PFSK-1 (cell line): ENCODE measurements around the gene CEMIP2.

ENCODE experiments used
- FOXP2 ChIP-seq: optimal IDR thresholded peaks from 2 replicates; pipeline ENCODE3; 2011; ENCODE audit warnings: borderline replicate concordance, control low read depth, inconsistent platforms; ENCODE audit not compliant: insufficient read depth; ENCODE audit errors: extremely low read length, extremely low read depth
- POLR2AphosphoS5 ChIP-seq: IDR thresholded peaks from 2 replicates; pipeline ENCODE4 v1.6.1; 2012; ENCODE audit warnings: low read depth, mild to moderate bottlenecking, control low read depth, low read length, moderate library complexity
- SIN3A ChIP-seq: IDR thresholded peaks from 2 replicates; pipeline ENCODE4 v1.6.1; 2012; ENCODE audit warnings: mild to moderate bottlenecking, low read length, moderate library complexity, borderline replicate concordance; ENCODE audit not compliant: insufficient read depth
- TAF1 ChIP-seq: IDR thresholded peaks from 2 replicates; pipeline ENCODE4 v1.6.1; 2012; ENCODE audit warnings: low read length, control low read depth, borderline replicate concordance; ENCODE audit not compliant: insufficient read depth
- TF ChIP-seq, protein P1 (sequence below), 2 experiments: IDR thresholded peaks; 2 replicates each; pipeline versions ENCODE4 v1.6.1 to v1.8.0; 2011 to 2012; ENCODE audit warnings: low read depth in 2 of 2, low read length in 2 of 2, control low read depth in 1 of 2, inconsistent platforms in 1 of 2, mild to moderate bottlenecking in 1 of 2, moderate library complexity in 1 of 2; ENCODE audit not compliant: insufficient read depth in 1 of 2

The CEMIP2 gene

DNA sequence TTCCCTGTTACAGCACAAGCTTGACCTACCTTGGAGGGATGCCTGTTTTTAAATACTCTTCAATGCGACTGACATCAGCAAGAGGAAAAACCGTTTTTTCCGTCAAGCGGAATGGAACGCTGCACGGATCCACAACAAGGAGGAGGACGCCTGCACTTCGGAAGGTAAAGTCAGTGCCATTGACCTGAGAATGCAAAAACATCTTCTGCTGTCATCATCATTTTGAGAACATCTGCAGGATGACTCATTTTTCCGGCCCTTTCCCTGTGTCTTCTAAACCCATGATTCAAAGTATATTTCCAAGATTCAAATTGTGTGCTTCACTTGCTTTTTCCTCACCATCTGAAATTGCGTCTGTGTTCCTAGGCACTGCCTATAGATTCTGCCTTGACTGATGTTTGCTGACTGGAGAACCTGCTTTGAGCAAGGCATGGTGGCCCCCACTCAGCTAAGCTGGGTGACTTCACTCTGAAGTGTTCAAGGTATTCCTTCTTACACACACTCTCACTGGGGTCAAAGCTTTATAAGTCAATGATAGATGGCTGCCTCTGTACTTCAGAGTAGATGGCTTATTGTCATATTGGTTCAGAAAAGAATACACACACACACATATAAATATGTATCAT is 78.1 kb downstream of the CEMIP2 start:
- no peak for TF ChIP-seq POLR2AphosphoS5
- no peak for TF ChIP-seq TAF1
- no peak for TF ChIP-seq SIN3A
- TF ChIP-seq, protein P1, sequence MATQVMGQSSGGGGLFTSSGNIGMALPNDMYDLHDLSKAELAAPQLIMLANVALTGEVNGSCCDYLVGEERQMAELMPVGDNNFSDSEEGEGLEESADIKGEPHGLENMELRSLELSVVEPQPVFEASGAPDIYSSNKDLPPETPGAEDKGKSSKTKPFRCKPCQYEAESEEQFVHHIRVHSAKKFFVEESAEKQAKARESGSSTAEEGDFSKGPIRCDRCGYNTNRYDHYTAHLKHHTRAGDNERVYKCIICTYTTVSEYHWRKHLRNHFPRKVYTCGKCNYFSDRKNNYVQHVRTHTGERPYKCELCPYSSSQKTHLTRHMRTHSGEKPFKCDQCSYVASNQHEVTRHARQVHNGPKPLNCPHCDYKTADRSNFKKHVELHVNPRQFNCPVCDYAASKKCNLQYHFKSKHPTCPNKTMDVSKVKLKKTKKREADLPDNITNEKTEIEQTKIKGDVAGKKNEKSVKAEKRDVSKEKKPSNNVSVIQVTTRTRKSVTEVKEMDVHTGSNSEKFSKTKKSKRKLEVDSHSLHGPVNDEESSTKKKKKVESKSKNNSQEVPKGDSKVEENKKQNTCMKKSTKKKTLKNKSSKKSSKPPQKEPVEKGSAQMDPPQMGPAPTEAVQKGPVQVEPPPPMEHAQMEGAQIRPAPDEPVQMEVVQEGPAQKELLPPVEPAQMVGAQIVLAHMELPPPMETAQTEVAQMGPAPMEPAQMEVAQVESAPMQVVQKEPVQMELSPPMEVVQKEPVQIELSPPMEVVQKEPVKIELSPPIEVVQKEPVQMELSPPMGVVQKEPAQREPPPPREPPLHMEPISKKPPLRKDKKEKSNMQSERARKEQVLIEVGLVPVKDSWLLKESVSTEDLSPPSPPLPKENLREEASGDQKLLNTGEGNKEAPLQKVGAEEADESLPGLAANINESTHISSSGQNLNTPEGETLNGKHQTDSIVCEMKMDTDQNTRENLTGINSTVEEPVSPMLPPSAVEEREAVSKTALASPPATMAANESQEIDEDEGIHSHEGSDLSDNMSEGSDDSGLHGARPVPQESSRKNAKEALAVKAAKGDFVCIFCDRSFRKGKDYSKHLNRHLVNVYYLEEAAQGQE (IDR thresholded peaks at IDR 0.05; ENCODE audit: insufficient read depth in 1 of 2, low read depth in 2 of 2, low read length in 2 of 2), result no peak
- TF ChIP-seq FOXP2, result no peak

DNA sequence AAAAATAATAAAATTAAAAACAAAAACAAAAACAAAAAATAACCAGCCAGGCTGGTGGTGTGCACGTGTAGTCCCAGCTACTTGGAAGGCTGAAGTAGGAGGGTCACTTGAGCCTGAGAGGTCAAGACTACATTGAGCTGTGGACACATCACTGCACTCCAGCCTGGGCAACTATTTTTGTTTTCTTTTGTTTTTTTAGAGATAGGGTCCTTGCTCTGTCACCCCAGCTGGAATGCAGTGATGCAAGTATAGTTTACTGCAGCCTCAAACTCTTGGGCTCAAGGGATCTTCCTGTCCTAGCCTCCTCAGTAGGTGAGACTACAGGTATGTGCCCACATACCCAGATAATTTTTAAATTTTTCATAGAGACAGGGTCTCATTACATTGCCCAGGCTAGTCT is 80.6 kb downstream of the CEMIP2 start:
- no peak for TF ChIP-seq POLR2AphosphoS5

DNA sequence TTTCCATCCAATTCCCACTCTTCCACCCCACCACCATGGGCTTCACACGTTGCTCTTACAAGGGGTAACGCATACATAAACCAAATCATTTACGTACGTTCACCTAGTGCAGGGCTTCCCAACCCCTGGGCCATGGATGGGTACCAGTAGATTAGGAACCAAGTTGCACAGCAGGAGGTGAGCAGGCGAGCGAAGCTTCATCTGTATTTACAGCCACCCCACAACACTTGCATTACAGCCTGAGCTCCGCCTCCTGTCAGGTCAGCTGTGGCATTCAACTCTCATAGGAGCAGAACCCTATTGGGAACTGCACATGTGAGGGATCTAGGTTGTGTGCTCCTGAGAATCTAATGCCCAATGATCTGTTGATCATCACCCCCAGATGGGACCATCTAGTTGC is 82.3 kb downstream of the CEMIP2 start:
- no peak for TF ChIP-seq SIN3A
- no peak for TF ChIP-seq TAF1
- no peak for TF ChIP-seq FOXP2
- TF ChIP-seq, protein P1 (IDR thresholded peaks at IDR 0.05; ENCODE audit: insufficient read depth in 1 of 2, low read depth in 2 of 2, low read length in 2 of 2), result no peak
- TF ChIP-seq POLR2AphosphoS5, result no peak

DNA sequence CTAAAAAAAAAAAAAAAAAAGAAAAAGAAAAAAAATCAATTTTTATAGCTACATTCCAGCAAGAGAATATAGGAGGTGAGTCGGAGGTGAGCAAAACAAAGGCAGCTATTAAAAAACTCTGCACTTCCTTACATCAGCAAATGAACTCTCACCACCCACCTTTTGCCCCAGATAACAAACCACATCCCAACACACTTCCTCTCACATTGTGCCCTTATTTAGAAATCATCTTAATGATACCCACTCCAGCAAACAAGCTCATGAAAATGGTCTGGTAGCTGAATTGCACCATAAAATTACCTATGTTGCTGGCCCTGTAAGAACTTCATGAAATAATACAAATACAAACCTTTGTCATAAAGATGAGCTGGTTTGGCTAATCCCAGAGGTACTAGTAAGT is 82.9 kb downstream of the CEMIP2 start:
- TF ChIP-seq SIN3A (no peak), FOXP2 (no peak), POLR2AphosphoS5 (no peak)
- TF ChIP-seq, protein P1 (IDR thresholded peaks at IDR 0.05; ENCODE audit: insufficient read depth in 1 of 2, low read depth in 2 of 2, low read length in 2 of 2), result no peak

DNA sequence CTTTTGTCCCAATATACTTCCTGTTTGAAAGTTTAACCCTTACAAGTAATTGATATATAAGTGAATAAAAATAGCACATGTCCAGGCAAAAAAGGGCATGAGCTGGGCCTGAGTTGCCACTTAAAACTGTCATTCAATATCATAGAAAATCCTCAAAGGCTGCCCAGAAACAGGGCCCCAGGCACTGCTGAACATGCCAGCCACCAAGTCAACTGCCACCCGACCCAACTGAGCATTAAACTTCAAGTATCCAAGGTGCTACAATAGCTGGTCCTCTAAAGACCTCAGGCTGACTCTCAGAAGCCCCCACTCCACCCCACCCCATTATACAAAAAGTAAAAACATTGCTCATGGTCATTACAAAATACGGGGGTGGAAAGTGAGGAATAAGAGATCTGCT is 83.7 kb downstream of the CEMIP2 start:
- TF ChIP-seq FOXP2 (no peak), SIN3A (no peak), POLR2AphosphoS5 (no peak), TAF1 (no peak)
- TF ChIP-seq, protein P1 (IDR thresholded peaks at IDR 0.05; ENCODE audit: insufficient read depth in 1 of 2, low read depth in 2 of 2, low read length in 2 of 2), result no peak
